VCaP (cell line): ENCODE data around the gene ISG15.

Source experiments
- H3K27ac ChIP-seq: fragments of 450-650 bp; 2 replicates; pipeline ENCODE4 v1.5.1; 2017
- CTCF ChIP-seq: fragments of 450-650 bp; conservative IDR thresholded peaks from 2 replicates; pipeline ENCODE4 v1.5.1; 2017; ENCODE audit warnings: mild to moderate bottlenecking, moderate library complexity

The ISG15 gene

DNA sequence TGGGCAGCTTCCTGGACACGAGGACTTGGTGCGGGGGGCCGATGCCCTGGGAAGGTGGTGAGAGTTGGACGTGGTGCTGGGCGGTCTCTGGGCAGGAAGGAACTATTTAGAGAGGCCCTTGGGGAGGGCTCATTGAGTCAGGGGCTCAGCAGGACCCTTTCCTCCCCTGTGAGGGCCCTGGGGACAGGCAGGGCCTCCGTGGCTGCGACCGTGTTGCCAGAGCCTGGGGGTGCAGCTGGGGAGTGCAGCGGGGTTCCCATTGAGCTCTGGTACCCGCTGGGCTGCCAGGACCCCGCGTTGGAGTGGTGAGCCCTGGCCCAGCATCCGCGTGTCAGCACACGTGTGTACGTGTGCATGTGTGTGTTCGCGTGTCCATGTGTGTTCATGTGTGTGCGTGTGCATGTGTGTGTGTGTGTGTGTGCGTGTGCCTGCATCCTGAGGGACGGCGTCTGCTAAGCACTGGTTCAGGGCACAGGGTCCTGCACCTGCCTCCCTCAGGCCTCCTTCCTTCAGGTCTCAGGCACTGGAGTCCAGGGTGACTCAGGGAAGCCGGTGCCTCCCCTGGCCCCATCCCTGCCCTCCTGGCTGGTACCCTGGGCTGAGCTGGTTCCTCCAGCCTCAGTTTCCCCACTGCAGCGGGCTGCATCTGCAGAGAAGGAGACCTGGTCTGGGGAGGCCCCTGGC lies 50.1 kb downstream of the ISG15 start:
- H3K27ac ChIP-seq, result peak overlapping the region; percentile 40; the same call in 1 of the 2 replicates

More for the DNA sequence above, 50.1 kb downstream of the ISG15 start:
- TF ChIP-seq CTCF, result no peak
